ENCODE measurements around the gene ANGPT4. TPM values are rescaled to one million over a fixed set of nuclear protein-coding genes. Genes with fewer than 3 reads are reported as not detected.
A peak's percentile ranks its signal among the peaks of the same experiment; 100 is the strongest.

The ANGPT4 gene
- total and polyA plus RNA-seq, 5 donors = 0.06 to 0.14 (median 0.12) TPM; not detected in 2

DNA sequence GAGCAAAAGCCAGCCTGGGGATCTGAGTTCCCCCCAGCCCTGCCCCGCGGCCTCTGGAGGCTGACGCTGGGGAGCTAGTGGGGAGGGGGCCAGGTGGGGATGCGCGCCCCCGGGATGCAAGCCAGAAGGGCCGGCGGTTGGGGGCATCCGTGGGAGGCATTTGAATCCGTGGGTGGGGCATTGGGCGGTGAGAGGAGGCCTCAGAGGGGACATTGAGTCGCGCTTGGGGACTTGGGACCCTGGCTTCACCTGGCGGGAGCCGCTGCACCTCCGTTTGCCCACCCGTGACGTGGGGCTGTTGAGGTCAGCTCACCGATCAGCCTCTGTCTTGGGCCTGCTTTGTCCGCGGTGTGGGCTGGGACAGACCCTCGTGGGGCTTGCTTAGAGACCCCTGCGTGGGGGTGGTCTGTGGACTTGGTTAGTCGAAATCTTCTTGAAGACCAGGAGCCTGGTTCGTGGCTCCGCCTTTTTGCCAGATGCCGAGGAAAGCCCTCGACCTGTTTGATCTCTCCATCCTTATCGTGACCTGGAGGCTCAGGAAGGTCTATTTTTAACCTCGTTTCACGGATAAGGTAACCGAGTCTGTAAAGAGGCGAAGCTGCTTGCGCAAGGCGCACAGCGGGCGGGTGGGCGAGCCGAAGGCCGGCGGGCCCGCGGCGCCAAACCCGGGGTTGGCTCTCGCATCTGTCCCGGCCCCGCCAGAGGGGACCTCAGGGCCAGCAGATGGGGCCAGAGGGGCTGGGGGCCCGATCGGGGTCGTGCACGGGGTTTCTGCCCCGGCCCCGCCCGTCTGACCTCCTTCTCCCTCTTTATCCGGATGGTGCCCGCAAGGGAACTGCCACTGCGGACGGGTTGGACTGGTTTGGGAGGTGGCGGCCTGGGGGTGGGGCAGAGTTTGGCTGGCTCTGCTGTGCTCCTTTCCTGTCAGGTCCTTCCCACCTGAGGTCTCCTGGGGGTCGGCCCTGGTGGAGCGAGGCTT, 74.3 kb downstream of the ANGPT4 start:
- H3K27ac ChIP-seq (ENCODE audit: low read length) = no peak overlapping the region
- no peaks in the 10 kb centered on the region for H3K27me3 ChIP-seq (ENCODE audit: control insufficient read depth, insufficient read depth)
- H3K4me1 ChIP-seq (ENCODE audit: control insufficient read depth, insufficient read depth, low read length) = peaks cover 5% of the 10 kb centered on the region
- ATAC-seq (no peak), DNase-seq (peak in 1 of 3 donors; percentile 43)
- peak overlapping the region; percentile 54 for H3K4me3 ChIP-seq (ENCODE audit: low read length)
- 42% methylated on average over 62 of the region's 62 CpGs for WGBS
- intact Hi-C loops (cut with DNase I) = no loop called here
- H3K9me3 ChIP-seq (ENCODE audit: control insufficient read depth, low read length) = no peaks in the 10 kb centered on the region

DNA sequence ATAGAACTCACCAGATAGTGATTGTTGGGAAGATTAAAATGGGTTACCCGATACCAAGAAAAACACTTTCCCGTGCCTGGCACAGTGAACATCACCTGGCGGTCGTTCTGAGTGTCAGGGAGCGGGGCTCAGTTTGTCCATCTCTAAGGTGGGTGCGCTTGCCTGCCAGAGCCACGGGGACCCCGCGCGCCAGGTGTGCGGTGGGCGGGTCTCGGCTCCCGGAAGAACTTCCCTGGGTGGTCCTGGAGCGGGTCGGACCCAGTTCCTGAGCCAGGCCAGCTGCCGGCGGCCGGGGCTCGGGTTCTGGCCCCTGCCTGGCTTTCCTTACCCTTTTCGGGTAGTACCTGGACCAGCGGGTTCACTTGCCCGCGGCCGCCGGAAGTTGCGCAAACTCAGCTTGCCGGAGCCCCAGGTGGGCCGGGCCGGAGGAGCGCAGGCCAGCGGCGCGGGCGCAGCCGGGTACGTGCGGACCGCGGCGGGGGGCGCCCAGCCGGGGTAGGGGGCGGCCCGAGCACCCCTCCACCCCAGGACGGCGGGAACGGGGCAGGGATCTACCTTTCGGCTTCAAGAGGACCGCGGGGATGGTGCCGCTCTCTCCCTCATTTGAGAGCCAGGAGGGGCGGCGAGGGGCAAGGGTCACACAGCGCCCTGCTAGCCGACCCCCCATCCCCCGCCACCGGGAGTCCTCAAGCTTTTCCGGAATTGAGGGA, 75.1 kb downstream of the ANGPT4 start:
- intact Hi-C loops (cut with DNase I) = no loop called here

DNA sequence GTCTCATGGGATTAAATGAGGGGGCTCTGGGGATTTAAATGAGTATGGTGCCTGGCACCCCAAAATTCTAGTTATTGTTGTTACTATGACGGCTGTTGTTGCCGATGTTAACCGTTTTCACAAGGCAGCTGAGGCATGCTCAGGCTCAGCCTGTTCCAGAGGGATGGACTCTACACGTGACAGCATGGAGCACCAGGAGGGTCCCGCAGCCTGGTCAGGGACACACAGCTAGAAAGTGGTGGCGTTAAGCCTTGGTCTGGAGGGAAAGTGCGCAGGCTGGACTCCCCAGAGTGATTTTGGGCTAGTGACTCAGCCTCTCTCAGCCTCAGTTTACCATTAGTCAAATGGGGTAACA, 75.7 kb downstream of the ANGPT4 start:
- no peak for DNase-seq
- no peak overlapping the region for H3K27ac ChIP-seq (ENCODE audit: low read length)
- 94% methylated on average over 7 of the region's 7 CpGs for WGBS
- intact Hi-C loops (cut with DNase I) = no loop called here
- peaks cover 4% of the 10 kb centered on the region for H3K4me1 ChIP-seq (ENCODE audit: control insufficient read depth, insufficient read depth, low read length)
- H3K9me3 ChIP-seq (ENCODE audit: control insufficient read depth, low read length) = no peaks in the 10 kb centered on the region
- no peak for ATAC-seq
- H3K4me3 ChIP-seq (ENCODE audit: low read length) = no peak overlapping the region
- no peaks in the 10 kb centered on the region for H3K27me3 ChIP-seq (ENCODE audit: control insufficient read depth, insufficient read depth)

More for the DNA sequence above, 75.1 kb downstream of the ANGPT4 start:
- Histone ChIP-seq H3K27me3 (ENCODE audit: control insufficient read depth, insufficient read depth) (no peaks in the 10 kb centered on the region), H3K27ac (ENCODE audit: low read length) (no peak overlapping the region), H3K9me3 (ENCODE audit: control insufficient read depth, low read length) (no peaks in the 10 kb centered on the region), H3K4me3 (ENCODE audit: low read length) (peak overlapping the region; percentile 54), H3K4me1 (ENCODE audit: control insufficient read depth, insufficient read depth, low read length) (peaks cover 3% of the 10 kb centered on the region)
- ATAC-seq (no peak), DNase-seq (peak in 2 of 3 donors; percentile 55 to 61)
- 25% methylated on average over 59 of the region's 59 CpGs for WGBS

DNA sequence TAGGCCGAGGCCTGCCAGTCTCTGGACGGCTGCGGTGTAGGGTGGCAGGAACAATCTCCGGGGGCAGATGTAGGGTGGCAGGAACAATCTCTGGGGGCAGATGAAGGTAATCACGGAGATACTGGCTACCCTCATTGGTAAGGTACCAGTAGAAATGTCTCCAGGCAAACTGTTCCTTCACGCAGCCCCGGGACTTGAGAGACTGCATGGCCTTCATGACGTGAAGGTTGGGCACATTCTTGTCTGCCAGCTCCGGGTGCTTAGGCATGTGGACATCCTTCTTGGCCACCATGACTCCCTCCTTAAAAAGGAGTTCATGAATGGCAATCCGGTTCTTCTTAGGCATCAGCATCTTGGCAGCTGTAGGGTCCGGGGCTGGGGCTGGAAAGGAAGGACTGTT, 76.5 kb downstream of the ANGPT4 start:
- no peak overlapping the region for H3K4me3 ChIP-seq (ENCODE audit: low read length)
- intact Hi-C loops (cut with DNase I) = no loop called here
- peaks cover 4% of the 10 kb centered on the region for H3K4me1 ChIP-seq (ENCODE audit: control insufficient read depth, insufficient read depth, low read length)
- no peak for DNase-seq
- no peak for ATAC-seq
- no peak overlapping the region for H3K27ac ChIP-seq (ENCODE audit: low read length)
- WGBS = 95% methylated on average over 11 of the region's 11 CpGs
- no peaks in the 10 kb centered on the region for H3K27me3 ChIP-seq (ENCODE audit: control insufficient read depth, insufficient read depth)
- no peaks in the 10 kb centered on the region for H3K9me3 ChIP-seq (ENCODE audit: control insufficient read depth, low read length)

DNA sequence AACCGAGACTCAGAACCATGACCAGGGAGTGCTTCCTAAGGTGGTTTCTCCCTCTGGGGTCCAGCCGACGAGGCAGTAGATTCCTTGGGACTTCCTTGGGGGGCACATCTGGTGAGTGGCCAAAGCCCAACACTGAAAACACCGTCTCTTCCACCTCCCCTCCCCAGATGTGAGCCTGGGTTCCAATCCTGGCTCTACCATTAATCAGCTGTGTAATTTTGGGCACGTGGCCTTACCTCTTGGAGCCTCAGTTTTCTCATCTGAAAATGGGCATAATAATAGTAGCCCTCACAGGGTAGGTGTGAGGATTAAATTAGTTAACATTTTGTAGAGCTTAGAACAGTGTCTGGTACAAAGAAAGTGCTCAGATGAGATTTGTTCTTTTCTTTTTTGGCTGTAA, 77.1 kb downstream of the ANGPT4 start:
- Histone ChIP-seq H3K9me3 (ENCODE audit: control insufficient read depth, low read length) (no peaks in the 10 kb centered on the region), H3K4me1 (ENCODE audit: control insufficient read depth, insufficient read depth, low read length) (peaks cover 6% of the 10 kb centered on the region), H3K4me3 (ENCODE audit: low read length) (no peak overlapping the region), H3K27me3 (ENCODE audit: control insufficient read depth, insufficient read depth) (no peaks in the 10 kb centered on the region), H3K27ac (ENCODE audit: low read length) (no peak overlapping the region)
- ATAC-seq (no peak), DNase-seq (no peak)
- WGBS = 71% methylated on average over 5 of the region's 5 CpGs
- intact Hi-C loops (cut with DNase I) = no loop called here

DNA sequence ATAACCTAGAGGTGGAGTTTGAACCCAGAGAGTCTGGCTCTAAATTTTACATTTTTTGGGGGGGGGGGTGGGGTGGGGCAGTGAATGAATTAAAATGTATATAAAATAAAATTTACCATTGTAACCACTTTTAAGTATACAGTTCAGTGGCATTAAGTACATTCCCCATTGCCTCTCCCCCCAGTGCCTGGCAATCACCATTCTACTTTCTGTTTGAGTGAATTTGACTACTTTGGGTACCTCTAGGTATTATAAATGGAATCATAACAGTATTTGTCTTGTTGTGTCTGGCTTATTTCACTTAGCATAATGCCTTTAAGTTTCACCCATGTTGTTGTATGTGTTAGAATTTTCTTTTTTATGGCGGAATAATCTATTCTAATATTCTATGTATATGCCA, 79.9 kb downstream of the ANGPT4 start:
- Histone ChIP-seq H3K9me3 (ENCODE audit: control insufficient read depth, low read length) (no peaks in the 10 kb centered on the region), H3K27ac (ENCODE audit: low read length) (no peak overlapping the region), H3K4me1 (ENCODE audit: control insufficient read depth, insufficient read depth, low read length) (peaks cover 6% of the 10 kb centered on the region), H3K4me3 (ENCODE audit: low read length) (no peak overlapping the region), H3K27me3 (ENCODE audit: control insufficient read depth, insufficient read depth) (no peaks in the 10 kb centered on the region)
- intact Hi-C loops (cut with DNase I) = no loop called here
- WGBS = 95% methylated on average over 1 of the region's 1 CpG
- DNase-seq (no peak), ATAC-seq (no peak)

DNA sequence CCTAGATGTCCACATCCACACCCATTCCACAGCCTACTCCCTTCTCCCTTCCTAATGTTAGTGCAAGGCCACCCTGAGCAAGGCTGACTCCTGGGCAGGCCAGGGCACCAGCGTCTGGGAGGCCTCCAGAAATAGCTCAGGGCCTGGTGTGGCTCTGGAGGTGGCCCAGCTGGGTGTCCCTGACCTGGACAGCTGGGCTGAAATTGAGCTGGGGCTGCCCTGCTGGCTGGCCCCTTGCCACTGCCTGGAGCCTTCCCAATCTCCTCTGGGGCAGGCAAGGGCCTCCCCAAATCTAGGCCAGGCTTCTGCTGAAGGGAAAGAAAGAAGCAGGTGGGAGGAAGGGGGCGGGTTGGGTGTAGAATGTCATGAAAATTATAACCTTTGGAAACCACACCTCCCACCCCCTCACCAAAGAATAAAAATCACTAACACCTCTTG, 80.5 kb downstream of the ANGPT4 start:
- DNase-seq (peak; percentile 38 to 87 (median 82)), ATAC-seq (peak; percentile 20 to 56)
- intact Hi-C loops (cut with DNase I) = no loop called here
- H3K4me3 ChIP-seq (ENCODE audit: low read length) = no peak overlapping the region
- peak overlapping the region; percentile 32 for H3K27ac ChIP-seq (ENCODE audit: low read length)
- WGBS = 58% methylated on average over 2 of the region's 2 CpGs
- H3K27me3 ChIP-seq (ENCODE audit: control insufficient read depth, insufficient read depth) = no peaks in the 10 kb centered on the region
- peaks cover 6% of the 10 kb centered on the region for H3K4me1 ChIP-seq (ENCODE audit: control insufficient read depth, insufficient read depth, low read length)
- H3K9me3 ChIP-seq (ENCODE audit: control insufficient read depth, low read length) = no peaks in the 10 kb centered on the region

DNA sequence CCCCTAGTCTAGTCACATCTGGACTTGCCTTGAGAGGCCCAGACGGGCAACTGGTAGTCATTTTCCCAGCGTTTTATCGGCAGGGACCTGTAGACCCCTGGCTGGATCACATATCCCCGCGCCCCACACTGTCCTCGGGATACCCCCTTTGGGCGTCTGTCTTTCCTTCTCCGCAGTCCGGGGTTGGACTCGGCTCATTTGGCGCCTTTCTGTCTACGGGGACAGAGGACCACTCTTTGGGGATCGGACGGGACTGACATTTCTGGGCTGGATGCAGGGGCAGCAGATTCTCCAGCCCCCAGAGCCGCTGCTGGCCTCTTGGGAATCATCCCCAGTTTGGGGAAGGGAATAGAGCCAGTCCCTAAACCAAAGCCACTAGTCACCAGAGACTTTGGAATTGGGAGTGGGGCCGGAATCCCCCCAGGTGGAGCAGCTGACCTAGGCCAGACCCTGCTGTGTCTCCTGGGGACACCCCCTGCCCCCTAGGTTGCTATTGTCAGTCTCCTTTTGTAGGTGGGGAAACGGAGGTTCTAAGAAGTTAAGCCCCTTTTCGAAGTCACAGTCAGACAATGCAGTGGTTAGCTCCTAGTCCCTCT, 81.9 kb downstream of the ANGPT4 start:
- intact Hi-C loops (cut with DNase I) = no loop called here

DNA sequence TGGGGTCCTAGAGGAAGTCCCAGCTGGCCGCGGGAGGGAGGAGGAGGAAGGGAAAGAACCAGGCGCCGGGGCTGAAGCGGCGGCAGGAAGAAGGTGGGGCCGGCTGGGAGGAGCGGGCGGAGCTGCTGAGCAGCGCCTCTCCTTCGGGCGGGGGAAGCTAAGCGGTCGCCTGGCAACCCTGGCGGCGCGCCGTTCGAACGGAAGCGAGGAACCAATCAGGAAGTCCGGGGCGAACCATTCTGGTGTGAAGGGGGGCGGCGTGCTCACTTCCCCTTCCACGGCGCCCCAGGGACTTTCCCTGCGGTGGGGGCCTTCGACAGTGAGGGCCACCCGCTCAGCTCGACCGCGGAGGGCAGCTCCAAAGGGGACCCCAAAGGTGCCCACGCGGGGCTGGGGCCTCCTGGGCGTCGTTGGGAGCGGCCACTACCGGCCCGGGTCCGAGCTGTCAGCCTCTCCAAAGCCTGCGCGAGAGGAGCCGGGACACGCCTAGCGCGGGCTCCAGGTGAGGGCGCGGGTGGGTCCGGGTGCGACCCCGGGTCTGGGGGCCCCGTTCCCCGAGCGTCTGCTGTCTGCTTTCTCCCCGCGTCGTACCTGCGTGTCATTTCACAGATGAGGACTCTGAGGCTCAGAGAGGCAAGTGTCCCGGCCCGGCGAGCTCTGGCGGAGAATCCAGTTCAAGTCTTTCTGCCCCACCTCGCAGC, 82.5 kb downstream of the ANGPT4 start, which contains the start of gene FAM110A:
Gene FAM110A (plus strand): TSS at position 266 of the 701 bp plus-strand sequence. CDS start 11,090 bp downstream, outside the sequence.
- intact Hi-C loops (cut with DNase I) = no loop called here
- Histone ChIP-seq H3K27me3 (ENCODE audit: control insufficient read depth, insufficient read depth) (no peaks in the 10 kb centered on the region), H3K27ac (ENCODE audit: low read length) (peak within 1 kb of the TSS; percentile 80), H3K4me1 (ENCODE audit: control insufficient read depth, insufficient read depth, low read length) (peaks cover 8% of the 10 kb centered on the region), H3K4me3 (ENCODE audit: low read length) (peak within 1 kb of the TSS; percentile 75), H3K9me3 (ENCODE audit: control insufficient read depth, low read length) (no peaks in the 10 kb centered on the region)
- peak; percentile 98 to 99 (median 99) for DNase-seq
- ATAC-seq = peak; percentile 98 to 99
- WGBS = under 1% methylated on average over 64 of the region's 64 CpGs

More for the DNA sequence above, 81.9 kb downstream of the ANGPT4 start:
- 6% methylated on average over 18 of the region's 18 CpGs for WGBS
- Histone ChIP-seq H3K27me3 (ENCODE audit: control insufficient read depth, insufficient read depth) (no peaks in the 10 kb centered on the region), H3K4me3 (ENCODE audit: low read length) (peak overlapping the region; percentile 75), H3K9me3 (ENCODE audit: control insufficient read depth, low read length) (no peaks in the 10 kb centered on the region), H3K4me1 (ENCODE audit: control insufficient read depth, insufficient read depth, low read length) (peaks cover 6% of the 10 kb centered on the region), H3K27ac (ENCODE audit: low read length) (no peak overlapping the region)
- DNase-seq (peak in 1 of 3 donors; percentile 39), ATAC-seq (peak; percentile 2 to 7)

DNA sequence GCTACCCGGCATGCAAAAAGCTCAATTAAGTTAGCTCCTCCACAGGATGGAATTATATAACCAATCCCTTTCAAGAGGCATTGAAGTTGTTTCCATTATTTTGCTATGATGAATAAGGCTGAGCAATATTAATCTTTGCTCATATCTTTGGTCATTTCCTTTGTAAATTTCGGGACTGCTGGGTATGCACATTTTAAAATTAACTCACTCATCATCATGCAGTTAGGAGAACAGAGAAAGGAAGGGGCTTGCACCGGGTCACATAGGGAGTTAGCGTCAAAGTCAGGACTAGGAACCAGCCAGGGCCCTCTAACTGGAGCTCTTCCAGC, 83.0 kb downstream of the ANGPT4 start:
- DNase-seq = no peak
- Histone ChIP-seq H3K4me1 (ENCODE audit: control insufficient read depth, insufficient read depth, low read length) (peaks cover 8% of the 10 kb centered on the region), H3K27me3 (ENCODE audit: control insufficient read depth, insufficient read depth) (no peaks in the 10 kb centered on the region), H3K4me3 (ENCODE audit: low read length) (peak overlapping the region; percentile 75), H3K9me3 (ENCODE audit: control insufficient read depth, low read length) (no peaks in the 10 kb centered on the region), H3K27ac (ENCODE audit: low read length) (peak overlapping the region; percentile 80)
- intact Hi-C loops (cut with DNase I) = no loop called here
- 5% methylated on average over 4 of the region's 4 CpGs for WGBS
- no peak for ATAC-seq
